Stomach smooth muscle (tissue), 2 donors: ENCODE measurements around the gene FAM181B.

ENCODE experiments used
- H3K27ac ChIP-seq: one replicate; pipeline ENCODE4 v1.7.0; 2013; ENCODE audit warnings: mild to moderate bottlenecking, low read length, inconsistent platforms
- H3K27me3 ChIP-seq, 2 donors: one replicate each; pipeline ENCODE4 v1.7.0; 2013; ENCODE audit warnings: low read length in 2 of 2; ENCODE audit not compliant: insufficient read depth in 2 of 2, control insufficient read depth in 1 of 2
- H3K36me3 ChIP-seq, 2 donors: one replicate each; pipeline ENCODE4 v1.7.0; 2013; ENCODE audit warnings: low read length in 2 of 2; ENCODE audit not compliant: control insufficient read depth in 2 of 2, insufficient read depth in 2 of 2
- H3K4me1 ChIP-seq: one replicate; pipeline ENCODE4 v1.7.0; 2013; ENCODE audit warnings: low read length; ENCODE audit not compliant: control insufficient read depth, insufficient read depth
- H3K4me3 ChIP-seq, 2 donors: one replicate each; pipeline ENCODE4 v1.7.0; 2013; ENCODE audit warnings: low read length in 2 of 2
- H3K9ac ChIP-seq, 2 donors: one replicate each; pipeline ENCODE4 v1.7.0; 2013; ENCODE audit warnings: low read length in 2 of 2, mild to moderate bottlenecking in 1 of 2
- H3K9me3 ChIP-seq, 2 donors: one replicate each; pipeline ENCODE4 v1.7.0; 2013; ENCODE audit warnings: low read length in 2 of 2; ENCODE audit not compliant: control insufficient read depth in 2 of 2
- donor health status: healthy.
- donor health status: Pancreatic carcinoma.

FAM181B gene

GRCh38 chr11:82683029-82683428, 50.6 kb downstream of the FAM181B start:
- Histone ChIP-seq H3K27me3 (peaks cover 0 to 4% of the 10 kb centered on the region in 2 donors), H3K27ac (no peak overlapping the region), H3K36me3 (no peaks in the 10 kb centered on the region), H3K9me3 (no peaks in the 10 kb centered on the region), H3K4me1 (no peaks in the 10 kb centered on the region), H3K4me3 (no peak overlapping the region), H3K9ac (no peak overlapping the region)

DNA sequence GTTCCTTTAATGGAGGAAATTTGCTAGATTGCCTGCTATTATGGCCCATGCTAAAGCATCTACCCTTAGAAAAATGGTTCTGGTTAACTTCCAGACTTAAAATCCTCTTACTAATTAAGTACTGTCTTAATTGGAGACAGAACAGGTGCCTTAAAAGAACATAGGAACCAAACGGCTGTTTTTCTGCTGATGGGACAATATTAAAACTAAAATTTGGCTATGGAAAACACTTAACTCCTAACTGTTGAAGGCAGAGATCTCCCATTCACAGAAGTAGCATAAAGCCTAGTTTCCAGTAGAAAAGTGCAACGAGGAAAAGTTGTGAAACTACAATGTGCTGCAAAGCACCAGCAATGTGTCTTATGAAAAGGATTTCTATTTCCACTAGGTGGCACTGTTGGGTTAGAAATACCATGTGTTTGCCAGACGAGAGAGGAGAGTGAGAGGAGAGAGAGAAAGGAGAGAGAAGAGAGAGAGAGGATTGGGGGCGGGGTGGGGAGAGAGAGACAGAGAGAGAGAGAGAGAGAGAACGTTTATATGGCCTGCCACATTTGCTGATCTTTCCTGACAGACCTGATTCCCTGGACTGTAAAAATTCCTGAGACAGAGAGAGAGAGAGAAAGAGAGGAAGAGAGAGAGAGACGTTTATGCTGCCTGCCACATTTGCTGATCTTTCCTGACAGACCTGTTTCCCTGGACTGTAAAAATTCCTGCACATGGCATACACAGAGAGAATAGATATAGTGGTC, 51.5 kb downstream of the FAM181B start:
- no peak overlapping the region for H3K9ac ChIP-seq

DNA sequence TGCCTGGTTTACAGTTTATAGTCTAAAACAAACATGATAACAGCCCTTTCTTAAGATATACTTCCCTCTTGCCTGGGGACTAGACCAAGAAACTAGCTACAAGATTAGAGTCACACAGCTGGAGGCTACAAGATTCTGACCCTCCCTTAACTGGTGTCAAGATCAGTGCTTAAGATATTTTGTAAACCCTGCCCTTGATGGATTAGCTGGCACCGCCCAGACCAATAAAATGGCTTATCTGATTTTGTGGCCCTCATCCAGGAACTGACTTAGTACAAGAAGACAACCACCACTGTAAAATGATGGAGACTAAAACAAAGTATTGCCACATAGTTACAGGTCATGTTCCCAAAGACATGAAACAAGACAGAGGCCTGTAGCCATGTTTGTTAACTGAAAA, 53.4 kb downstream of the FAM181B start:
- Histone ChIP-seq H3K27me3 (peaks cover 0 to 4% of the 10 kb centered on the region in 2 donors), H3K36me3 (no peaks in the 10 kb centered on the region), H3K4me1 (no peaks in the 10 kb centered on the region), H3K27ac (no peak overlapping the region), H3K9ac (no peak overlapping the region), H3K9me3 (no peaks in the 10 kb centered on the region), H3K4me3 (no peak overlapping the region)

More for the DNA sequence above, 51.5 kb downstream of the FAM181B start:
- Histone ChIP-seq H3K9me3 (no peaks in the 10 kb centered on the region), H3K27me3 (peaks cover 0 to 4% of the 10 kb centered on the region in 2 donors), H3K4me1 (no peaks in the 10 kb centered on the region), H3K27ac (no peak overlapping the region), H3K36me3 (no peaks in the 10 kb centered on the region), H3K4me3 (no peak overlapping the region)
